Measurements from ENCODE around the gene NCF1.
"Not testable (repeated sequence)": the region's sequence is repeated elsewhere in the genome, so short reads cannot be mapped to it uniquely, and the experiment has no call there.

The NCF1 gene

DNA sequence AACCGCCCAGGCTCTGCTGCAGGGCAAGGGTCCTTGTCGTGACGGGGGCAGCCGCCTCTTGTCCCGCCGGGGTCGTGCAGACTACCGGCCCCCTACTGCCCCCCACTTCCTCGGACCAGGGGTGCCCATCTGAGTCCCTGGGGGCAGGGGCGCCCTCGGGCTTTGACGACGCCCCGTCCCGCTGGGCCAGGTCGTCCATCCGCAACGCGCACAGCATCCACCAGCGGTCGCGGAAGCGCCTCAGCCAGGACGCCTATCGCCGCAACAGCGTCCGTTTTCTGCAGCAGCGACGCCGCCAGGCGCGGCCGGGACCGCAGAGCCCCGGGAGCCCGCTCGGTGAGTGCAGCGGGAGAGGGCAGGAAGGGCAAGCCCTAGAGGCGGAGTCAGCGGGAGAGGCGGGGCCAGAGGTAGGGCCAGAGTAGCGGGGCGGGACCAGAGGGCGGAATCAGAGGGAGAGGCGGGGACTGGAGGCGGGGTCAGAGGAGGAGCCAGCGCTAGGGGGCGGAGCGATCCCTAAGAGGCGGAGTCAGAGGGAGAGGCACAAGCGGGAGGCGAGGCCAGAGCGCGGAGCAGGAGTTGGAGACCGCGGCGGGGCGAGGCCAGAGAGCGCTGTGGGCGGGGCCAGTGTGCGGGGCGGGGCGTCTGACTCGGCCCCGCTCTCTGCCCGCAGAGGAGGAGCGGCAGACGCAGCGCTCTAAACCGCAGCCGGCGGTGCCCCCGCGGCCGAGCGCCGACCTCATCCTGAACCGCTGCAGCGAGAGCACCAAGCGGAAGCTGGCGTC, 14.7 kb downstream of the NCF1 start:
- peak; percentile 74 for DNase-seq (ENCODE audit: low read depth)

DNA sequence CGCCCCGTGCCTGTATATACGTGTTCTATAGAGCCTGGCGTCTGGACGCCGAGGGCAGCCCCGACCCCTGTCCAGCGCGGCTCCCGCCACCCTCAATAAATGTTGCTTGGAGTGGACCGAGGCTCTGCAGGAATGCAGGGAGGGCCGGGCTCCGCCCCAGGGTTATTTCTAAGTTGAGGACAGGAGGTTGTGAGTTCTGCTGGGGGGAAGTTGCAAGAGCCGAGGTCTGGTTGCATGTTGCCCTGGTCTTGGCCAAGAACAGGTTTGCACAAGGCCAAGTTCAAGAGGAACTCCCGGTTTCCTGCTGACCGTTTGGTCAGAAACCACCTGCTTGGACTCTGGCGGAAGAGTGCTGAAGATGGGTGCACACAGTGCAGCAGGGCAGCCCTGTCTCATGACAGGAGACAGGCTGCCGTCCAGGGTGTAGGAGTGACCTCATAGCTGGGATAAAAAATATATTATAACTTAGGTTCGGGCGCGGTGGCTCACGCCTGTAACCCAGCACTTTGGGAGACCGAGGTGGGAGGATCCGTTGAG, 15.5 kb downstream of the NCF1 start:
- not testable (repeated sequence) for DNase-seq (ENCODE audit: low read depth)

DNA sequence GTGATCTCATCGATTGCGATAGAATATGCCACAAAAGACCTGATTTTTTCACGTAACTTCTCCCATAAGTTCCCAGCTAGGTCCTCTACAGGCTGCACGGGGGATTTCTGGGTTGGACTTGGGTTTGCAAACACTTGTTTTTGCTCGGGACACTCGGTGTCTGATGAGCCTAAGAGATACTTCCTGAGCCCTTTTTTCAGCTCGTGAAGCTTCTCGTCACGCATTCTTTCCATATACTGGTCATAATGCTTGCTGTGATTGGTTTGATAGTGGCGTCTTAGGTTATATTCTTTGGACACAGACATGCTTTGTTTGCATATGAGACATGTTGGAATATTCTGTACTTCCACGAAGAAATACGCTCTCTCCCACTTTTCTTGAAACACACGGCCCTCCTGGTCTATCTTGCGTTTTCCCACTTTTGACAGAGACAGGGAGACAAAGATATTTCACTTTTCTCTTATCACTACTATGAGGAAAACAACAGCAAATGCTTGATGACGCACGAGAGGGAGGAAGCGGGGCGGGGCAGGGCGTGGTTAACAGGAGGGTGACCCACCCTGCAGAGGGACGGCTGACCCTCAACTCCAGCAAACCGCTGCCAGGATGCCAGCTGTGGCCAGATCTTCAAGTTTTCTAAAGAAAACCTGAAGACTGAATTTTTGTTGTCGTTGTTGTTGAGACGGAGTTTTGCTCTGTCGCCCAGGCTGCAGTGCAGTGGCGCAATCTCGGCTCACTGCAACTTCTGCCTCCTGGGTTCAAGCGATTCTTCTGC, 24.2 kb downstream of the NCF1 start:
- DNase-seq (ENCODE audit: low read depth) = not testable (repeated sequence)

DNA sequence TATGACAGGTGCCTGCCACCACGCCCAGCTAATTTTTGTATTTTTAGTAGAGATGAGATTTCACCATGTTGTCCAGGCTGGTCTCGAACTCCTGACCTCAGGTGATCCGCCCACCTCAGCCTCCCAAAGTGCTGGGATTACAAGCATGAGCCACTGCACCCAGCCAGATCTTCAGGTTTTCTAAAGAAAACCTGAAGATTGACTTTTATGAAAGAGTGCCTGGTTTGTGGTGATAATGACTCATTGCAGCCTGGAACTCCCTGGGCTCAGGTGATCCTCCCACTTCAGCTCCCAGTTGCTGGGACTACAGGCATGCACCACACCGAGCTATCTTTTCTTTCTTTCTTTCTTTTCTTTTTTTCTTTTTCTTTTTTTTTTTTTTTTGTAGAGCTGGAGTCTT, 24.8 kb downstream of the NCF1 start:
- not testable (repeated sequence) for DNase-seq (ENCODE audit: low read depth)

DNA sequence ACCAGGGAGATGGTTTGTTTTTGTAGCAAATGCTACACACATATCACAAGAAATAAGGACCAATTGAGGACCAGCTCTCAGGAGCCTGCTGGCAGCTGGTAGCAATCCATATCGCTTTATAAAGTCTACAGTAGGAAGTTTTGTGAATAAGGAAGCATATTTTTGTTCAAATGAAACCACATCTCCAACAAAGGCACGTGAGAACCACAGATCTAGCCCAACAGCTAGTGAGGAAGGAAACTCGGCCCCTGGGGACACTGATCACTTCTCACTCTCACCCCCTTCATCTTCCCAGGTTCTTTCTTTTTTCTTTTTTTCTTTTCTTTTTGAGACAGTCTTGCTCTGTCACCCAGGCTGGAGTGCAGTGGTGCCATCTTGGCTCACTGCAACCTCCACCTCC, 42.1 kb downstream of the NCF1 start:
- not testable (repeated sequence) for DNase-seq (ENCODE audit: low read depth)

DNA sequence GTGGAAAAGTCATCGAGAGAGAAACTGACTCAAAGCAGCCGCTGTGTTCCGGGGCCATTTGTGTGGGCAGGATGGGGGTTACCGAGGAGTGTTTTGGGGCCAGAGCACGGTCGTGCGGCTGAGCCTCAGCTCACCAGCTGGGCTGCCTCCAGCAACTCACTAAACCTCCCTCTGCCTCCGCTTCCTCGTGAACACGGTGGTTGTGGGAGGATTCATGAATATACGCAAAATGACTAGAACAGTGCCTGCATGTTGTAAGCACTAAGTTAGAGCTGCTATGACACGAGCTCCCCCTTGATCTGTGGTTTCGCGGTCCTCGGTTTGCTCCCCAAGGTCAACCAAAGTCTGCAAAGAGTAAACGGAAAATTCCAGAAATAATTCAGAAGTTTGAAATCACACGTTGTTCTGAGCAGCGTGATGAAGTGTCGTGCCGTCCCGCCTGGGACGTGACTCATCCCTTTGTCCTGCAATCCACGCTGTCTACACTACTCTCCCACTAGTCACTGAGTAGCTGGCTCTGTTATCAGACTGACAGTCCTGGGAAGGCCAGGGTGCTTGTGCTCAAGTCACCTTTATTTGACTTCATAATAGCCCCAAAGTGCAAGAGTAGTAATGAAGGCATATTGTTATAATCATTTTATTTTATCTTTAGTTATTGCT, 46.5 kb downstream of the NCF1 start:
- not testable (repeated sequence) for DNase-seq (ENCODE audit: low read depth)

DNA sequence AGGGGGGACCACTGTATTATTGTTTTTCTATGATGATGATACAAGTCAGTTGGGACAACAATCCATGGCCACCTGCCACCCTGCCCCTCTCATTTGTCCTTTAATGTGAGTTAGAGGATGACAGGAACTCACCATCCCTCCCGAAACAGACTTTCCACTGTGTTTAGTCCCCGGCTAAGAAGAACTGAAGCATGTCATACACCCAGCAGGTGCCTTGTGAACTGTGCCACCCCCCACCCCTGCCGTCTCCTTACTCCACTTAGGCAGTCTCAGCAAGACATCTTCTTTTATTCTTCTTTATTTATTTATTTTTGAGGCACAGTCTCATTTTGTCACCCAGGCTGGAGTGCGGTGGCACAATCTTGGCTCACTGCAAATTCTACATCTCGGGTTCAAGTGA, 47.4 kb downstream of the NCF1 start:
- not testable (repeated sequence) for DNase-seq (ENCODE audit: low read depth)

DNA sequence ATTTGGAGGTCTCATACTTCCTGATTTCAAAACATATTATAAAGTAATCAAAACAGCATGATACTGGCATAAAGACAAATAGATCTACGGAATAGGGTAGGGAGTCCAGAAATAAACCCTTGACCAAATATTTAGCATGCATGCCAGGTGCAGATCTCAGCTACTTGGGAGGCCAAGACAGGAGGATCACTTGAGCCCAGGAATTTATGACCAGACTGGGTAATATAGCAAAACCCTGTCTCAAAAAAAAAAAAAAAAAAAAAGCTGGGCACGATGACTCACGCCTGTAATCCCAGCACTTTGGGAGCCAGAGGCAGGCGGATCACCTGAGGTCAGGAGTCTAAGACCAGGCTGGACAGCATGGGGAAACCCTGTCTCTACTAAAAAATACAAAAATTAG, 56.1 kb downstream of the NCF1 start:
- DNase-seq (ENCODE audit: low read depth) = not testable (repeated sequence)

DNA sequence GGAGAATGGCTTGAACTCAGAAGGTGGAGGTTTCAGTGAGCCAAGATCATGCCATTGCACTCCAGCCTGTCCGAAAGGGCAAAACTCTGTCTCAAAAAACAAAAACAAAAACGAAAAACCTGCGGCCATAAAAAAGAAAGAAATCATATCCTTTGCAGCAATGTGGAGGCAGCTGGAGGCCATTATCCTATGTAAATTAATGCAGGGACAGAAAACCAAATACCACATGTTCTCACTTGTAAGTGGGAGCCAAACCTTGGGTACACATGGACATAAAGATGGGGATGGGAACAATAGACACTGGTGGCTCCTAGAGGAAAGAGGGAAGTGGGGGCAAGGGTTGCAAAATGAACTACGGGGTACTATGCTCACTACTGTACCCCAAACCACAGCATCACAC, 56.6 kb downstream of the NCF1 start:
- not testable (repeated sequence) for DNase-seq (ENCODE audit: low read depth)
